HEK293T (cell line): ENCODE measurements around the gene TMEM150B.

Experiments
- ARNT ChIP-seq: fragments of 450-650 bp; IDR thresholded peaks from 2 replicates; pipeline ENCODE4 v1.6.1; 2017; ENCODE audit warnings: mild to moderate bottlenecking
- BHLHE40 ChIP-seq: fragments of 450-650 bp; IDR thresholded peaks from 2 replicates; pipeline ENCODE4 v1.6.1; 2016; ENCODE audit warnings: mild to moderate bottlenecking, moderate library complexity, borderline replicate concordance
- FOXA1 ChIP-seq: fragments of 450-650 bp; IDR thresholded peaks from 2 replicates; pipeline ENCODE4 v1.6.1; 2016; ENCODE audit warnings: mild to moderate bottlenecking
- FOXK2 ChIP-seq: fragments of 450-650 bp; IDR thresholded peaks from 2 replicates; pipeline ENCODE4 v1.6.1; 2016; ENCODE audit warnings: mild to moderate bottlenecking
- FOXM1 ChIP-seq: fragments of 450-650 bp; IDR thresholded peaks from 2 replicates; pipeline ENCODE4 v1.6.1; 2017; ENCODE audit warnings: mild to moderate bottlenecking, borderline replicate concordance
- L3MBTL2 ChIP-seq: fragments of 450-650 bp; conservative IDR thresholded peaks from 2 replicates; pipeline ENCODE4 v1.6.1; 2016; ENCODE audit warnings: mild to moderate bottlenecking
- LEF1 ChIP-seq: fragments of 450-650 bp; IDR thresholded peaks from 2 replicates; pipeline ENCODE4 v1.6.1; 2017; ENCODE audit warnings: mild to moderate bottlenecking, borderline replicate concordance
- NFRKB ChIP-seq: fragments of 450-650 bp; IDR thresholded peaks from 2 replicates; pipeline ENCODE4 v1.6.1; 2016; ENCODE audit warnings: mild to moderate bottlenecking, moderate library complexity
- SP1 ChIP-seq: fragments of 450-650 bp; IDR thresholded peaks from 2 replicates; pipeline ENCODE4 v1.6.1; 2017
- SUZ12 ChIP-seq: fragments of 450-650 bp; IDR thresholded peaks from 2 replicates; pipeline ENCODE4 v1.6.1; 2016; ENCODE audit warnings: mild to moderate bottlenecking
- TF ChIP-seq, protein P1 (sequence below): fragments of 450-650 bp; IDR thresholded peaks from 2 replicates; pipeline ENCODE4 v1.6.1; 2016

- no peak for TF ChIP-seq L3MBTL2
- TF ChIP-seq BHLHE40: no peak
- TF ChIP-seq FOXM1: no peak
- TF ChIP-seq, protein P1, sequence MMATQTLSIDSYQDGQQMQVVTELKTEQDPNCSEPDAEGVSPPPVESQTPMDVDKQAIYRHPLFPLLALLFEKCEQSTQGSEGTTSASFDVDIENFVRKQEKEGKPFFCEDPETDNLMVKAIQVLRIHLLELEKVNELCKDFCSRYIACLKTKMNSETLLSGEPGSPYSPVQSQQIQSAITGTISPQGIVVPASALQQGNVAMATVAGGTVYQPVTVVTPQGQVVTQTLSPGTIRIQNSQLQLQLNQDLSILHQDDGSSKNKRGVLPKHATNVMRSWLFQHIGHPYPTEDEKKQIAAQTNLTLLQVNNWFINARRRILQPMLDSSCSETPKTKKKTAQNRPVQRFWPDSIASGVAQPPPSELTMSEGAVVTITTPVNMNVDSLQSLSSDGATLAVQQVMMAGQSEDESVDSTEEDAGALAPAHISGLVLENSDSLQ: no peak
- TF ChIP-seq FOXK2: no peak
- no peak for TF ChIP-seq FOXA1
- no peak for TF ChIP-seq ARNT
- TF ChIP-seq SUZ12: no peak
- TF ChIP-seq NFRKB: no peak
- no peak for TF ChIP-seq LEF1
- TF ChIP-seq SP1: no peak
Observed at GRCh38 chr19:55373993-55374757, 49.0 kb upstream of the TMEM150B start.
